ENCODE data around the gene PRICKLE1.

DNA sequence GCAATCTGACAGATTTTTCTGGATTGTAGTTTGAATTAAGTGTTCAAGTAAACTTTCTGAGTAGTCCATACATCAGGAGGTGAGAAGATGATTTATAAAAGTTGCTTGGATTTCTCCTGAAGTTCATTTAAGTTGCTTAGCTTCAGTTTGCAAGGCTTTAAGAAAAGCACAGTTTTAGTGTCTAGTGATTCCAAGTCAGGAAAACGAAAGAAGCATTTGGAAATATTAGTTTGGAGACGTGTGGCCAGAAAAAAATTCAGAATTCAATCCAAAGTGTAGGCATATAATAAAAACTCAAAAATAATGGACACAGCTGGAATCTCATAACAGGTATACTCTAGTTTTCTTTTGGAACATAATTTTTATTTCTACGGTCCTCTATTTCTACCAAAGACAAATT lies 25.5 kb upstream of the PRICKLE1 start:
- TF ChIP-seq, protein P1, sequence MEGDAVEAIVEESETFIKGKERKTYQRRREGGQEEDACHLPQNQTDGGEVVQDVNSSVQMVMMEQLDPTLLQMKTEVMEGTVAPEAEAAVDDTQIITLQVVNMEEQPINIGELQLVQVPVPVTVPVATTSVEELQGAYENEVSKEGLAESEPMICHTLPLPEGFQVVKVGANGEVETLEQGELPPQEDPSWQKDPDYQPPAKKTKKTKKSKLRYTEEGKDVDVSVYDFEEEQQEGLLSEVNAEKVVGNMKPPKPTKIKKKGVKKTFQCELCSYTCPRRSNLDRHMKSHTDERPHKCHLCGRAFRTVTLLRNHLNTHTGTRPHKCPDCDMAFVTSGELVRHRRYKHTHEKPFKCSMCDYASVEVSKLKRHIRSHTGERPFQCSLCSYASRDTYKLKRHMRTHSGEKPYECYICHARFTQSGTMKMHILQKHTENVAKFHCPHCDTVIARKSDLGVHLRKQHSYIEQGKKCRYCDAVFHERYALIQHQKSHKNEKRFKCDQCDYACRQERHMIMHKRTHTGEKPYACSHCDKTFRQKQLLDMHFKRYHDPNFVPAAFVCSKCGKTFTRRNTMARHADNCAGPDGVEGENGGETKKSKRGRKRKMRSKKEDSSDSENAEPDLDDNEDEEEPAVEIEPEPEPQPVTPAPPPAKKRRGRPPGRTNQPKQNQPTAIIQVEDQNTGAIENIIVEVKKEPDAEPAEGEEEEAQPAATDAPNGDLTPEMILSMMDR (conservative IDR thresholded peaks at IDR 0.05), result no peak
- no peak for TF ChIP-seq EZH2 (IDR thresholded peaks at IDR 0.05; ENCODE audit: low read depth)

Data from PC-9 (cell line).